GM23248 (cell line): ENCODE results near the gene ING5. TPM values are rescaled to one million over a fixed set of nuclear protein-coding genes. Genes with fewer than 3 reads are reported as not detected.

Source experiments
- DNase-seq: peaks from one replicate; pipeline ENCODE4 v3.0.0-alpha.2; 2015
- H2AFZ ChIP-seq: fragments of 200-600 bp; sonication (generic); 2 replicates; pipeline ENCODE4 v1.6.1; 2016; ENCODE audit warnings: antibody characterized with exemption
- H3F3A ChIP-seq: fragments of 200-600 bp; sonication (generic); 2 replicates; pipeline ENCODE4 v1.6.1; 2016; ENCODE audit warnings: mild to moderate bottlenecking, antibody characterized with exemption, mixed run types; ENCODE audit not compliant: insufficient read depth
- H3K27ac ChIP-seq: fragments of 200-600 bp; sonication (generic); 2 replicates; pipeline ENCODE4 v1.5.1; 2016; ENCODE audit warnings: mild to moderate bottlenecking
- H3K27me3 ChIP-seq: fragments of 200-600 bp; sonication (generic); replicated peaks from 2 replicates; pipeline ENCODE4 v1.6.1; 2016; ENCODE audit warnings: mild to moderate bottlenecking; ENCODE audit not compliant: insufficient read depth
- H3K36me3 ChIP-seq: fragments of 200-600 bp; sonication (generic); 2 replicates; pipeline ENCODE4 v1.6.1; 2016; ENCODE audit warnings: low read depth, mild to moderate bottlenecking
- H3K4me1 ChIP-seq: fragments of 200-600 bp; sonication (generic); 2 replicates; pipeline ENCODE4 v1.6.1; 2016; ENCODE audit warnings: mild to moderate bottlenecking; ENCODE audit not compliant: insufficient read depth
- H3K4me2 ChIP-seq: fragments of 200-600 bp; sonication (generic); one replicate; pipeline ENCODE4 v1.6.1; 2016; ENCODE audit warnings: mild to moderate bottlenecking; ENCODE audit not compliant: unreplicated experiment
- H3K4me3 ChIP-seq: fragments of 200-600 bp; sonication (generic); 2 replicates; pipeline ENCODE4 v1.5.1; 2016; ENCODE audit warnings: mild to moderate bottlenecking
- H3K79me2 ChIP-seq: fragments of 200-600 bp; sonication (generic); 2 replicates; pipeline ENCODE4 v1.6.1; 2016; ENCODE audit warnings: mild to moderate bottlenecking; ENCODE audit not compliant: insufficient read depth
- H3K9ac ChIP-seq: fragments of 200-600 bp; sonication (generic); 2 replicates; pipeline ENCODE4 v1.6.1; 2016; ENCODE audit warnings: mild to moderate bottlenecking
- H3K9me2 ChIP-seq: fragments of 200-600 bp; sonication (generic); 2 replicates; pipeline ENCODE4 v1.6.1; 2016; ENCODE audit warnings: mixed run types, mild to moderate bottlenecking, moderate library complexity; ENCODE audit not compliant: insufficient read depth
- H3K9me3 ChIP-seq: fragments of 200-600 bp; sonication (generic); one replicate; pipeline ENCODE4 v1.6.1; 2017; ENCODE audit warnings: low read depth
- H4K20me1 ChIP-seq: fragments of 200-600 bp; sonication (generic); 2 replicates; pipeline ENCODE4 v1.6.0; 2016; ENCODE audit not compliant: insufficient read depth
- EZH2 ChIP-seq: fragments of 200-600 bp; sonication (generic); IDR thresholded peaks from 2 replicates; pipeline ENCODE4 v1.6.1; 2018; ENCODE audit warnings: antibody characterized with exemption, mild to moderate bottlenecking; ENCODE audit not compliant: insufficient read depth, poor library complexity, severe bottlenecking
- EZH2phosphoT487 ChIP-seq: fragments of 200-600 bp; sonication (generic); IDR thresholded peaks from 2 replicates; pipeline ENCODE4 v1.6.1; 2018; ENCODE audit warnings: antibody characterized with exemption, moderate library complexity, mild to moderate bottlenecking, low read depth; ENCODE audit not compliant: insufficient read depth
- WGBS, 2 experiments: methylation state at CpG; one replicate each; pipeline ENCODE4 v1.1.6; 2015 to 2017; ENCODE audit warnings: low lambda C conversion rate in 2 of 2, low coverage in 1 of 2; ENCODE audit errors: missing lambda C conversion rate in 2 of 2; 5-methylcytosine and 5-hydroxymethylcytosine counted together
- in situ Hi-C: fragments of 300-500 bp; cut with MboI; formaldehyde crosslinking; loops from 2 replicates; pipeline ENCODE4 v1.15.0; 2020
- polyA plus RNA-seq: library from polyadenylated mRNA; unstranded; fragments of >200 nt; fragmentation: Nextera tagmentation; extraction: Ambion mirVana; gene quantifications from 2 replicates; pipeline ENCODE4 v1.2.1, GENCODE V29; 2016
- total RNA-seq: library from RNA; depleted of rRNA; stranded (reverse); fragments of >200 nt; shearing (Covaris generic); gene quantifications from 2 replicates; pipeline ENCODE4 v1.2.3, GENCODE V29; 2014

ING5 gene
- total and polyA plus RNA-seq, 2 experiments from 2014 or later, result 9.8 to 20.3 TPM

GRCh38 chr2:241724975-241725870, 23.4 kb downstream of the ING5 start:
- Histone ChIP-seq H3K9ac (no peak overlapping the region), H3K9me3 (no peaks in the 10 kb centered on the region), H3K9me2 (no peaks in the 10 kb centered on the region), H3K27ac (no peak overlapping the region), H4K20me1 (no peaks in the 10 kb centered on the region), H3K27me3 (no peaks in the 10 kb centered on the region), H3K79me2 (no peaks in the 10 kb centered on the region), H2AFZ (no peak overlapping the region), H3F3A (no peaks in the 10 kb centered on the region), H3K4me1 (no peaks in the 10 kb centered on the region), H3K4me2 (no peak overlapping the region), H3K36me3 (peaks cover 4% of the 10 kb centered on the region; the same call in 1 of the 2 replicates), H3K4me3 (no peak overlapping the region)
- TF ChIP-seq EZH2 (no peak), EZH2phosphoT487 (no peak)
- in situ Hi-C loops, result no loop called here
- WGBS, 2 experiments, result 95 to 96% methylated on average over 51 to 76 of the region's 76 CpGs
- no peak for DNase-seq

- H3K27ac ChIP-seq, result no peak overlapping the region
- H3F3A ChIP-seq, result no peaks in the 10 kb centered on the region
- no peaks in the 10 kb centered on the region for H3K79me2 ChIP-seq
- WGBS, 2 experiments, result 97 to 98% methylated on average over 15 to 16 of the region's 16 CpGs
- TF ChIP-seq EZH2 (no peak), EZH2phosphoT487 (no peak)
- no peaks in the 10 kb centered on the region for H4K20me1 ChIP-seq
- H3K4me3 ChIP-seq, result no peak overlapping the region
- no peak for DNase-seq
- no peaks in the 10 kb centered on the region for H3K9me3 ChIP-seq
- no peak overlapping the region for H2AFZ ChIP-seq
- H3K4me2 ChIP-seq, result no peak overlapping the region
- no peaks in the 10 kb centered on the region for H3K4me1 ChIP-seq
- H3K9me2 ChIP-seq, result no peaks in the 10 kb centered on the region
- peaks cover 4% of the 10 kb centered on the region; the same call in 1 of the 2 replicates for H3K36me3 ChIP-seq
- no peaks in the 10 kb centered on the region for H3K27me3 ChIP-seq
- H3K9ac ChIP-seq, result no peak overlapping the region
- in situ Hi-C loops, result no loop called here
Measured at GRCh38 chr2:241726459-241726858, 24.6 kb downstream of the ING5 start.

- DNase-seq, result no peak
- Histone ChIP-seq H2AFZ (no peak overlapping the region), H3K36me3 (peaks cover under 1% of the 10 kb centered on the region; the same call in 1 of the 2 replicates), H3K9ac (no peak overlapping the region), H4K20me1 (no peaks in the 10 kb centered on the region), H3K4me3 (no peak overlapping the region), H3K27ac (no peak overlapping the region), H3K27me3 (no peaks in the 10 kb centered on the region), H3K9me2 (no peaks in the 10 kb centered on the region), H3K4me2 (no peak overlapping the region), H3K9me3 (no peaks in the 10 kb centered on the region), H3F3A (no peaks in the 10 kb centered on the region), H3K4me1 (no peaks in the 10 kb centered on the region), H3K79me2 (no peaks in the 10 kb centered on the region)
- TF ChIP-seq EZH2phosphoT487 (no peak), EZH2 (no peak)
- in situ Hi-C loops, result no loop called here
- whole genome bisulfite sequencing, 2 experiments, result 77 to 83% methylated on average over 8 of the region's 8 CpGs
Measured at GRCh38 chr2:241728000-241728399, 26.2 kb downstream of the ING5 start.

GRCh38 chr2:241728627-241729026, 26.8 kb downstream of the ING5 start:
- Histone ChIP-seq H3K4me3 (no peak overlapping the region), H3F3A (no peaks in the 10 kb centered on the region), H3K9ac (no peak overlapping the region), H3K27me3 (no peaks in the 10 kb centered on the region), H3K27ac (no peak overlapping the region), H3K4me1 (no peaks in the 10 kb centered on the region), H3K36me3 (no peaks in the 10 kb centered on the region), H3K9me2 (no peaks in the 10 kb centered on the region), H3K79me2 (no peaks in the 10 kb centered on the region), H3K4me2 (no peak overlapping the region), H3K9me3 (no peaks in the 10 kb centered on the region), H2AFZ (no peak overlapping the region), H4K20me1 (no peaks in the 10 kb centered on the region)
- DNase-seq, result no peak
- in situ Hi-C loops, result no loop called here
- WGBS, 2 experiments, result 83 to 85% methylated on average over 17 to 19 of the region's 19 CpGs
- TF ChIP-seq EZH2, result no peak
- TF ChIP-seq EZH2phosphoT487, result no peak
